ENCODE measurements around the gene PTCH1.

The PTCH1 gene

GRCh38 chr9:95497772-95498171 is 19.0 kb downstream of the PTCH1 start:
- no peak for DNase-seq

DNA sequence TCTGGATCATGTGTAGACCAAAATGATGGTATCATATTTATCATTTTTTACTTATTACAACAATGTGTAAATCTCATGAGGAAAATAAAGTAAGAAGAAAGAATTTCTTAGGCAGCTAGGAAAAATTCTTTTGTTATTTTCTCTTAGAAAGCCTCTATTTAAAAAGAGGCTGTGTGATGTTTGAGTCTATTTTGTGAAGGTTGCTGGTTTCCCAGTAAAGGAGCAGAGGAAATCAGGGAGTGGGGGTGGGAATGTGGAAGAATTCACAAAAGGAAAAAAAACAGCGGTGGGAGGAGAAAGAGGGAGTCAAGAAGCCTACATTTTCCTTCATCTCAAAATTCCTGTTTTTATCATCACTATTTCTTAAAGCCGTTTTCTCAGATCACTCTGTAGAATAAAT is 20.1 kb downstream of the PTCH1 start:
- no peak for DNase-seq

DNA sequence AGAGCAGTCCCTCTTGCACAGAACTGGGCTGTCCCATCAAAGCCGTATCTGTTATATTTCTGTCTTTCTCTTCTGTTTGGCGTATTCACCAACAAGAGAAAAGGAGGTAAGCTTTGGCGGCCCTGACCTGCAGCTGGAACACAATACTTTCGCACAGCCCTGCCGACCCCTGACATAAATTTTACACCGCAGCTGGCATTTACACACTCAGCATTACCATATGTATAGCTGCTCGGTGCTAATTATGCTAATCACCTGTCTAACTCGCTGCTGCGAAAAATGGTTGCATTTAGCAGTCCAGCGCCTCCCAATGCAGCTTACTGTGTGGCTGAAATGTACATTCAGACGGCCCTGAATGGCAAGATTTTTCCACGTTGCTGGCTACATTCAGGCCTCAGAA is 20.8 kb downstream of the PTCH1 start:
- no peak for DNase-seq

GRCh38 chr9:95495529-95495928 is 21.2 kb downstream of the PTCH1 start:
- DNase-seq = no peak

- peak; percentile 44 for DNase-seq
Measured at GRCh38 chr9:95494416-95495371, 22.1 kb downstream of the PTCH1 start.

DNA sequence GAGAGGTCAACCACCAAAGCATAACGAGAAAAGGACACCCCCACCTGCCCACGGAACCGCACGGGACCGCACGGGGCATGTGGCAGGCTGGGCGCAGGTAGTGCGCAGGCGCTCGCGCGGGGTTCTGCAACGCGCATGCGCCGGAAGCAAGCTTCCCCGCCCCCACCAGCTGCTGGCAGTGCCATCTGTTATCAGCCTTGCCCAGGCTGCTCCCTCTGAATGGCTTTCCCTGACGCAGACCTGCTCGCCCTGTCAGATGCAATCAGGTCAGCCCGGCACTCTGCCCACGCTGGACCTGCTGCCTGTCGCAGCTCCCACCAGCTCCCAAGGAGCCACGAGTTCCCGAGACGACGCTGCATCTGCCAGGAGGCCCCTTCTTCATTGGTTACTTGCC is 22.8 kb downstream of the PTCH1 start:
- peak; percentile 40 for DNase-seq

DNA sequence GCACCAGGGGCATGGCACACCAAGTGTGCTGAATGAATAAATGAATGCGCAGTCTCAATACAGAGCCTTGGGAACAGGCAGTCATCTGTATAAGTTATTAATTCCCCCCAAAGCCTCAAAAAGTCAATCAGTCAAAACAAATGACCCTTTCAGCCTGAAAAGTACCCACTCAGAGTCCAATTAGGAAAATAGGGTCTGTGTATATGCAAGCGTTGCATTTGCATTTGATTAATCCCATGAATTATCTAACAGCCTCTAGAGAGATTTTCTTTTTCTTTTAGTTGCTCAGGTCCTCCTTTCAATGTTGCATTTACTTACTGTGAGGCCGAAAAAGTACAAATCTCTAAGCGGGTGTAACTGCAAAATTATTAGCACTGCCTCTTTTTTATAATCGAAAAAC is 23.4 kb downstream of the PTCH1 start:
- no peak for DNase-seq

GRCh38 chr9:95491543-95492320 is 25.0 kb downstream of the PTCH1 start:
- no peak for DNase-seq

GRCh38 chr9:95488954-95489353 is 27.8 kb downstream of the PTCH1 start:
- no peak for DNase-seq

GRCh38 chr9:95486318-95486717 is 30.5 kb downstream of the PTCH1 start:
- no peak for DNase-seq

DNA sequence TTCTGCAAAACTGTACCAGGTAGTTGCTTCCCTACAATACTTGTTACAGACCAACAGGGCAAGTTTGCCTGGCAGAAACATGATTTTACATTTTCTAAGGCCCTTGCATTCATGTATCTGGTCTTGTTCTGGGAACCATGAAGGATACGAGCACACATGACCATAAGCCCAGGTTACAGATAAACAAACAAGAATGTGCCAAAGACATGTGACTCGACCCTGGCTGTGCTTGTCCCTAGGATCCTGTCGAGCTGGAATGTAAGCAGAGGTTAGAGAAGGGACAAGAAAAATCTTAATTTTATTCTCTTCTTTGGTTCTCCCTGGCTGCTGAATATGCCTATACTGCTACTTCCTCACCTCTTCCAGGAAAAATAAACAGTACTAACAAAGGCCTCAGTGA is 32.5 kb downstream of the PTCH1 start:
- no peak for DNase-seq

DNA sequence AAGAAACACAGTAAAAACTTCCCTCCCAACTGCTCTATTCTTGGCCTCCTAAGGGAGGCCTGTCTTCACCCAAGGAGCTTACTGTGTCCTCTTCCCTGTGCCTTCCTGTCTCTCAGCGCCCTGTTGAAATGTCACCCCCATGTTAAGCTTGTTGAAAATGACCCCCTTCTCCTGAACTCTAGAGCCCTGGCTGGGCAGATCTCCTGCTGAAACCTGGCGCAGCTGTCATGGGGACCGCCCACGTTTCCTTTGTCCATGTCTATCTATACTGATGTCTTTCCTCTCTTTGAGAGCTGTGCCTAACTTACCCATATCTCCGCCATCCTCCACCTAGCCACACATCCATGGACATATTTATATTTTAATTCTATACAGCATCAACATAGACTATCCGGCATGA is 33.3 kb downstream of the PTCH1 start:
- no peak for DNase-seq

DNA sequence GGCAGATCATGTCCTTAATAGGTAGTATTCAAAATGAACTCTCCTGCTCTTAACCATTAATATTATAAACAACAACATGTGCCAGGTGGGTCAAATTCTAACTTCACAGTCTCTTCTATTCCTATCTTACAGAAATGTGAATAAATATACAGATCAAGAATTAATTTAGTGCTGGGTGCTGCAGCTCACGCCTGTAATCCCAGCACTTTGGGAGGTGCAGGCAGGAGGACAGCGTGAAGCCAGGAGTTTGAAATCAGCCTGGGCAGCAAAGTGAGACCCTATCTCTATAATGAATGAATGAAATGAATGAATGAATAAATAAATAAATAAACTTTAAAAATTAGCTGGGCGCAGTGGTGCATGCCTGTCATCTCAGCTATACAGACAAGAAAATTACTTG is 34.1 kb downstream of the PTCH1 start:
- no peak for DNase-seq

- no peak for DNase-seq
Measured at GRCh38 chr9:95481000-95481399, 35.8 kb downstream of the PTCH1 start.

DNA sequence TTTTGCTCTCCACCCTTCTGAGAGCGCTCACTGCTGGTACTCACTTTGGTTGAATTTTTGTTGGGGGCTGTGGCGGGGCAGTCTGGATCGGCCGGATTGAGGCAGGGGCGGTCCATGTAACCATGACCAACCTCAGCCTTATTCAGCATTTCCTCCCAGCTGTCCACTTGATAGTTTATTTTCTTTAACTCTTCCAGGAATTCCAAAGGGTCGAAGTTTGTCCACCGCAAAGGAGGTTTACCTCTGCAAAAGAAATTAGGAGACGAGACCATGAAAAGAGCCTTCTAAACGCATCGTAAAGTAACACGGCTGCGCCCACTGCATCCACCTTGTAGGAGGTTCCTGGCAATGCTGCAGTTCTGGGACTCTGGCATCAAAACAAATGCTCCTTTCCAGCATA is 36.4 kb downstream of the PTCH1 start:
- DNase-seq = no peak

GRCh38 chr9:95479330-95479729 is 37.4 kb downstream of the PTCH1 start:
- DNase-seq = no peak

GRCh38 chr9:95478335-95478734 is 38.4 kb downstream of the PTCH1 start:
- no peak for DNase-seq

DNA sequence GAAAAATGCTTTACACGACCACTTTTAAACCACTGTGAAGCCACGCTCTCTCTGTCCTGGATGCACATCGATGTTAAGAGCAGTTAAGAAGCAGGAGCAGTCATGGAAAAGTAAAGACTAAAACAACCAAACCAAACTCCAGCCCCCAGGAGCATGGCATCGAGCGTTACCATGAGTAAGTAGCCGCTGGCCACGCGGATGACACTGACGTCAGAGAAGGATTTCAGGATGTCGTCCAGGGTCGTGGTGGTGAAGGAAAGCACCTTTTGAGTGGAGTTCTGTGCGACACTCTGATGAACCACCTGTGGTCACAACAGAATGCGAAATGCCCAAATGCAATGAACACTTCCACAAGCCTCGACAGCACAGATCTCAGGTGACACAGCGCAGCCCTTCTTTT is 38.9 kb downstream of the PTCH1 start:
- DNase-seq = no peak

DNA sequence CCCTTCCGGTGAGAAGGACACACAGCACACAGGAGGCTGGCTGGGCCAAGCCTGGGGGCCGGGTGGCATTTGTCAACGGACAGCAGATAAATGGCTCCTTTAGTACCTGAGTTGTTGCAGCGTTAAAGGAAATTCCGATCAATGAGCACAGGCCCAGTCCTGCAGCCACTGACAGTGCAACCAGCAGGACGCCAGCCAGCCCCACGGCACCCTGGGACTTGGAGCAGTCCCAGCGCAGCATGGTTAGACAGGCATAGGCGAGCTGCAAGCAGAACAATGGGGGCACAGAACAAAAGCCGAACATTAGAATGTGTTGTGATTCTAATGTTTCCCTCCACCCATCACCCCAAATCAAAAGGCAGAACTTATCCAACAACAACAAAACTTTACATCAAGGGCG is 39.3 kb downstream of the PTCH1 start:
- DNase-seq = no peak

DNA sequence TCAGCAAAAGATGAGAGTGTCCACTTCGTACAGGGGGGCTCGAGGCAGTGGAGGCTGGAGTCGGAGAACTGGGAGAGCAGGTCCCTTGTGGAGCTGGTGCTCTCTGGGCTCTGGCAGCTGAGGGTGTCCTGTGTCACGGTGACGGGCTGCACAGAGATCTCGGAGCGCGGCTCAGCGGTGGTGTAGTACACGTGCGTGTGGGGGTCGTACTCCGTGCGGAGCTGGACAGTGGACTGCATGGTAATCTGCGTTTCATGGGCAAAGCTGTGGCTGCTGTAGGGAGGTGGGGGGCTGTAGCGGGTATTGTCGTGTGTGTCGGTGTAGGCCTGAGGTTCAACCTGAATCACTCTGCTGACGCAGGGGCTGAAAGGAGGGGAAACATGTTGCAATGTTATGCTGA is 48.0 kb downstream of the PTCH1 start:
- no peak for DNase-seq

DNA sequence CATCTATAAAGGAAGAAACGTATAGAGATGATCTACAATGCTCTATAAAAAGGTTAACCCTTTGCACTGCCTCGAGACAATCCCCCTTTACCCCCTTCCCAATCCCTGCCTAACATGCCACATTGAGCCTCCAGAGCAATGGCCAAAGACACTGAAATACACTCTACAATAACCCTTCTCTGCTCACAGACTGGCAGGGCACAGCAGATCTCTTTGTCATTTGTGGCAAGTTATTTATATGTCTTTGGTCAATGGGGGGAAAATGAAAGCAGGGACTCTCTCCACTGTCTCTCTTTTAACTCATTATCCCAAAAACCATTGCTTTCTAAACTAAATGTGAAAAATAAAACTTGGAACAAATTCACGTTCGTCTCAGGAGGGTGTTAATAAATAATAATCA is 51.7 kb downstream of the PTCH1 start:
- DNase-seq = no peak

DNA sequence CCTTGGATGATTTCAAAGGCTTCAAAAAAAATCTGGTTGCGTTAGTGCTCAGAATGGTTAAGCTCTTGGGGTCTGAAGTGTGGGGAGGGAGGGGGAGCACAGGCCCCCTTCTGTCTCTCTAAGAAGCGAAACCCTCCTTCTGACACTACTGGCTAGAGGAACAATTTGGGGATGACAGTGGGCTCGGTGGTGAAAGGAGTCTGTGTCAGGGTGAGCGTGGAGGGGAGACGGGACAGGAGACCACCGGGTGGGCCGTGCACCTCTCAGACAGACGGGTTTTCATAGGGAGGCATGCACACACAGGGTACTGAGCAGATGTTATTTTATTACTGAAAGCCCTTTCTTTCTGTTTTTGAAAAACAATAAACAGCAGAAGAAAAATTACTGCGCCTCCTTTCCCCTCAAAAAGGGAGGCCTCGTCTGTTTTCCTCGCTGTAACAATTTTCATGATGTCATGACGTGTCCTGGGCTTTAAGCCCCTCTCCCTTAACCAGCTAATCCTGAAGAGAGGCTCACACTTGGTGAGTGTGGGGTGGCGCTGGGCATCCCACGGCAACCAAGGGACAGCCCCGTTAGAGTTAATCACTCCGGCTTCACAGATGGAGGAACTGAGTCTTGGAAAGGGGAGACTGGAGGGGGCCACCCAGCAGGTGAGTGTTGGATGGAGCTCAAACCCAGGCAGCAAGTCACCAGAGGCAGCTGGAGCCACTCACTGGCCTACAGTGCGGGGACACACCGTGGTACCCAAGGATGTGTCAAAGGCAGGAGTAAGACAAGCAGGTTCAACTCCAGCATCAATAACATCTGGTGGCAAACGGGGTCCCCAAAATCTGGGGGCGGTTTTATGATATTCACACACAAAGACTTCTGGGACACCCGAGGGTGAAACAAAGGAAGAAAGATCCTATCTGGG is 53.4 kb downstream of the PTCH1 start:
- no peak for DNase-seq
